ENCODE data around the gene SSTR3. TPM values are rescaled to one million over a fixed set of nuclear protein-coding genes. Genes with fewer than 3 reads are reported as not detected.

Gene SSTR3
- total RNA-seq: not detected in 2 replicates

DNA sequence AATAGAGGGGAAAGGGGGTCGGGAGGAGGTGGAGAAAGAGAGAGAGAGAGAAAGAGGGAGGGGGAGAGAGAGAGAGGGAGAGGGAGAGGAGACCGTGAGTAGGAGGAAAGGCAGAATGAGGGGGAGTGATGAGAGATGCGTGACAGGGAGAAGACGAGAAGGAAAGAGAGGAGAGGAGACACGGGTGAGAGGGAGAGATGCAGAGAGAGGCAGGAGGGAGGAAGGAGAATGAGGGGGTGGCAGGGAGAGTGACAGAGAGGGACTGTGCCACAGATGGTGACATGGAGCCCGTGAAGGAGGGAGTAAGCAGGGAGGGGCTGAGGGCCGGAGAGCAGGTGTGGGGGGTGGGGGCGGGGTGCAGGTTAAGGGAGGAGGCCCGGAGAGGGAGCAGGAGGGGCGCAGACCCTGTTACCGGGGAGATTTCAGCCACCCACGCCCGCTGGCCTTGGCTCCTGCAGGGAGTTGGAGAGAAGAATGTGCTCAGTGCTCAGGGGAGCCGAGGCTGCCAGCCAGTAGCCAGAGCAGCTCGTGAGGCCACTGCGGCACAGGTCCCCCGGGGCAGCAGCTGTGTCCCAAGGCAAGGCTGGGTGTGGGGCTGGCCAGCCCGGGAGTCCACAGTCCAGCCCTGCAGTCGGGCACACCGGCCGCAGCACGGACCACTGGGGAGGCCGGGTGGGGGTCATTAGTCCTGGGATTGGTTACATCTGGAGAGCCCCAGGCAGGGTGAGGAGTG is at the start of gene SSTR3:
Gene SSTR3 (minus strand): TSS at position 304 of the 733 bp plus-strand sequence. CDS start 4,674 bp downstream, outside the sequence.

DNA sequence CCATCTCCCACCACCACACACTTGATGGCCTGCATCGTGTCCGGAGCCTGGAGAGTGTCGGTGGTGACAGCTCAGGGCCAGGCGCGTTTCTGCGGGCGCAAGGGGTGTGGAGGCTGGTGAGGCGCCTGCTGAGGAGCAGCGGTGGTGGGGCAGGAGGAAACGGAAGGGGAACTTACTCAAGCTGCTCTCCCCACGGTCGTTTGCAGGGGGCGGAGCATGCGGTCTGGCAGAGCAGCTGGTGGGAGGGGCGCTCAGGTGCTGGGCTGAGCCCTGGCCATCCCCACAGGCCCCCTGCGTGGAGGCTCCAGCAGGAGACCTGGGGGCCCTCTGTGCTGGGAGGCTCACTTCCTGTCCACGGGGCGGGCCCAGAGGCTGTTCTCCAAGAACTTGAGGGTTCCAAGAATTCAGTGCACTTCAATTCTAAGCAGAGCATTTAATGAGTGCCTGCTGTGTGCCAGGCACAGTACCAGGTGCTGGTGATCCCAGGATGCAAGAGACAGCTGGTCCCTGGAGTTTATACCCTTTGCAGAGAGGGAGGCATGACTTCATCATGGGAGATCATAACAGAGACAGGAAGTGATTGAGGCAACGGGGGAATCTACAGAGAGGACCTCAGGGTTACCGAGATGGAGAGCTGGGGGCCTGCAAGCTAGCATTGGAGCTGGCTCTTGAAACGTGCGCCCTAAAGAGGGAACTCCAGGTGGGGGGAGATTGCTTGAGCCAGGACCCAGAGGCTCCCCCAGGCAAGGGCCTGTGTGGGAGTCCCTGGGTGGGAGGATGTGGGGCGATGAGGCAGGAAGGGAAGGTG is 32.0 kb upstream of the SSTR3 start, which contains the start of gene RAC2:
Gene RAC2 (minus strand): TSS at position 156 of the 808 bp plus-strand sequence. CDS start 121 bp downstream, at position 35.

DNA sequence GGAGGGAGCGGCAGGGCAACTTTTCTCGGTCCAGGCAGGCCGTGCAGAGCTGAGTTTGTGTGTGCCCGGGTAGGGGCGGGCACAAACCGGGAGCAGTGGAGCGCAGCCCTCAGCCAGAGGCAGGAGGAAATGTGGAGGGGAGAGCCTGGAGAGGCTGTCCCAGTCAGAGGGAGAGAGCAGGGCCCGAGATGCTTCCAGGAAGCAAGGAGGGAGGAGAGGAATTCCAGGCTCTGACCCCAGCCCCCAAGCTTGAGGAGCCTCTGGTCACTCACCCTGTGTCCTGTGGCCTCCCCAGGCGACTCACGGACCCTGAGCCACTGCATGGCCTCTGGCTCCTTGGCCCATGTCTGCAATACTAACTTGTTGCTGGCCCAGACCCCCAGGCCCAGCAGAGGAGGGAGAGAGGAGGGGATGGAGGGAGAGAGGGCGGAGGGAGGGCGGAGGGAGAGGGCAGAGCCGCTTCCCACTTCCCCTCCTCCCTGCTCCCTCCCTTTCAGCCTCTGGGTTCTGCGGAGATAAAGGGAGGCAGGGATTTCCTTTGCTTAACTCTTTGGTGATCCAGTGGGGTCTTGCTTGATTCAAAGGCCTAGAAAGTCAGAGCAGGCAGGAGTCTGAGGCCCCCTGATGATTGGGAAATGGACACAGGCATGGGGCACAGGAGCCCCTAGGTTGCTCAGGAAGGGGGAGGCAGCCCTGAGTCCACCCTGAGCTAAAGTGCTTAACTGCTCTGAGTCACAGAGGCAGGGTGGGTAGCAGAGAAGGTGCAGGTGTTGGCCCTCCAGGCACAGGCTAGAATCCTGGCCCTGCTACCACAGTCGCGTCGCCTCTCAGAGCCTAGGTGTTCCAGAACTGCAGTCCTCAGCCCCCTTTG is 24.2 kb downstream of the SSTR3 start, which contains the start of gene C1QTNF6:
Gene C1QTNF6 (minus strand): TSS at position 357 of the 871 bp plus-strand sequence. CDS start 34 bp downstream, at position 323.

Other genes starting within 250 kb of the SSTR3 start
- gene TST, start 193.0 kb downstream of the SSTR3 start, total RNA-seq: 42.5 and 44.3 TPM in 2 replicates
- gene MPST, start 192.7 kb downstream of the SSTR3 start, total RNA-seq: 141 and 148 TPM in 2 replicates
- gene KCTD17, start 160.7 kb downstream of the SSTR3 start, total RNA-seq: 29.8 and 30.5 TPM in 2 replicates
- gene TMPRSS6, start 102.8 kb downstream of the SSTR3 start, total RNA-seq: not detected in 2 replicates
- gene IL2RB, start 62.6 kb downstream of the SSTR3 start, total RNA-seq: 0.89 TPM in 1 of 2 replicates, not detected in the other
- gene C1QTNF6, start 24.2 kb downstream of the SSTR3 start, total RNA-seq: 3.6 and 4.2 TPM in 2 replicates
- 47.1 and 55.3 TPM in 2 replicates for gene RAC2, start 31.8 kb upstream of the SSTR3 start, total RNA-seq
- 0.15 and 0.17 TPM in 2 replicates for gene CYTH4, start 70.0 kb upstream of the SSTR3 start, total RNA-seq
- 1.3 TPM in 2 replicates for gene ELFN2, start 215.0 kb upstream of the SSTR3 start, total RNA-seq

All from bronchus fibroblast of lung (primary cell).